ENCODE data around the gene COA1.
"Not testable (repeated sequence)": the region's sequence is repeated elsewhere in the genome, so short reads cannot be mapped to it uniquely, and the experiment has no call there.

COA1 gene

DNA sequence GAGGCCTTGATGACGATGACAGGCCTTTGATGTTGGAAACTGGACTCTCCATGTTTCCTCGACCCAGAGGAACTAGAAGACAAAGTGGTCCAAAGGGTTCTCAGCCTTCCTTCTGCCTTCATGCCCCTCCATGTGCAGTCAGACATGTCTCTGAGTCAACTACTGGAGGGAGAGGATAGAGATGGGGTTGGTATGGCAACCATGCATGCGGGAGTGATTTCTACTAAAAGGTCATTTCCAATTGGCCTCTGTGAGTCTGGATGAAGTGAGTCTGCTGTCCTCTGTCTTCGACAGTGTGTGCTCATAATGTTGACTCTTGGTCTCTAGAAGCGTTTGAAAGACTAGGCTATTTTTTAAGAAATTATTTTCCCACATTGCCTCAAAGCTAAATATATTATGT is 117.2 kb downstream of the COA1 start:
- Histone ChIP-seq H3K79me2 (no peaks in the 10 kb centered on the region), H3K9me3 (ENCODE audit: control insufficient read depth, low read length) (no peaks in the 10 kb centered on the region), H3K36me3 (ENCODE audit: control insufficient read depth, insufficient read depth, low read length) (no peaks in the 10 kb centered on the region), H3K4me3 (ENCODE audit: low read depth, low read length) (no peak overlapping the region), H3K4me2 (ENCODE audit: low read length) (no peak overlapping the region), H3K27me3 (ENCODE audit: control insufficient read depth, insufficient read depth, low read length) (no peaks in the 10 kb centered on the region), H3K27ac (no peak overlapping the region), H3K4me1 (no peaks in the 10 kb centered on the region), H3K9ac (no peak overlapping the region), H2AFZ (no peak overlapping the region)
- TF ChIP-seq, protein P1, sequence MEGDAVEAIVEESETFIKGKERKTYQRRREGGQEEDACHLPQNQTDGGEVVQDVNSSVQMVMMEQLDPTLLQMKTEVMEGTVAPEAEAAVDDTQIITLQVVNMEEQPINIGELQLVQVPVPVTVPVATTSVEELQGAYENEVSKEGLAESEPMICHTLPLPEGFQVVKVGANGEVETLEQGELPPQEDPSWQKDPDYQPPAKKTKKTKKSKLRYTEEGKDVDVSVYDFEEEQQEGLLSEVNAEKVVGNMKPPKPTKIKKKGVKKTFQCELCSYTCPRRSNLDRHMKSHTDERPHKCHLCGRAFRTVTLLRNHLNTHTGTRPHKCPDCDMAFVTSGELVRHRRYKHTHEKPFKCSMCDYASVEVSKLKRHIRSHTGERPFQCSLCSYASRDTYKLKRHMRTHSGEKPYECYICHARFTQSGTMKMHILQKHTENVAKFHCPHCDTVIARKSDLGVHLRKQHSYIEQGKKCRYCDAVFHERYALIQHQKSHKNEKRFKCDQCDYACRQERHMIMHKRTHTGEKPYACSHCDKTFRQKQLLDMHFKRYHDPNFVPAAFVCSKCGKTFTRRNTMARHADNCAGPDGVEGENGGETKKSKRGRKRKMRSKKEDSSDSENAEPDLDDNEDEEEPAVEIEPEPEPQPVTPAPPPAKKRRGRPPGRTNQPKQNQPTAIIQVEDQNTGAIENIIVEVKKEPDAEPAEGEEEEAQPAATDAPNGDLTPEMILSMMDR (IDR thresholded peaks at IDR 0.05) = no peak

DNA sequence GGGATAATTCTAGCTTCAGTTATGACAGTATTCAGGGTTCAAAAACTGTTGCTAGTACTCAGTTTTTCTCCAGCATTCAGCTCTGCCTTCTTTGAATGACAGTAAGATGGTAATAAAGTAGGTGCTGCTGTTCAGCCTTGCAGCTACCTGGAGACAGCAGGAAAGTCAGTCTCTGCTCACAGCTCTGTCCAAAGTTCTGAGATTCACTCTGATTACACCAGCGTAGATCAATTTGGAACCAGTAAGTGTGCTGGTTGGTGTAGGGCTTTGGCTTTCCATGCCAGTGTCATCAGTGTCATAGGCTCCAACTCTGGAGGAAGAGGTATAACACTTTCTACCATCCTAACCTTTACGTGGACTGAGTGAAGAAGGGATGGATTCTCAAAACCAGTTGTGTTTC is 120.2 kb downstream of the COA1 start:
- no peak overlapping the region for H3K4me3 ChIP-seq (ENCODE audit: low read depth, low read length)
- no peaks in the 10 kb centered on the region for H3K4me1 ChIP-seq
- no peaks in the 10 kb centered on the region for H3K9me3 ChIP-seq (ENCODE audit: control insufficient read depth, low read length)
- H3K4me2 ChIP-seq (ENCODE audit: low read length) = no peak overlapping the region
- no peaks in the 10 kb centered on the region for H3K79me2 ChIP-seq
- H3K27ac ChIP-seq = no peak overlapping the region
- H3K27me3 ChIP-seq (ENCODE audit: control insufficient read depth, insufficient read depth, low read length) = no peaks in the 10 kb centered on the region
- no peak overlapping the region for H3K9ac ChIP-seq
- no peaks in the 10 kb centered on the region for H3K36me3 ChIP-seq (ENCODE audit: control insufficient read depth, insufficient read depth, low read length)
- no peak overlapping the region for H2AFZ ChIP-seq
- TF ChIP-seq, protein P1 (IDR thresholded peaks at IDR 0.05) = no peak

DNA sequence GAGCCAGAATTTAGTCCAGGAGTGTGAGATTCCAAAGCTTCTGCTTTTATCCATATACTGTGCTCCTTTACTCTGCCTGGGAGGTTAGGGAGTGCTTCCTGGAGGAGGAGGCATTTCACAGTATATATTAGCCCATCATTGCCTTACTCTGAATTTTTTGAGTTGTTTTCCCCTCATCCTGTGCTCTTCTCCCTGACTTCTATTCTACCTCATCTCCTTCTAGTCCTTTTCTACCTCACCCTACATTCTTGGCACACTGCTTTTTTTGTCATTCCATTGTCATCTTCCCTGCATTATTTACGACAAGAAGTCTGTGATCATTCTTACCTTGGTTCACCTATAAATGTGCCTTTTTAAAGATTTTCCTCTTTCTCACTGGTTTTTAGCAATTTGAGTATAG is 125.1 kb downstream of the COA1 start:
- H3K9me3 ChIP-seq (ENCODE audit: control insufficient read depth, low read length) = no peaks in the 10 kb centered on the region
- H3K4me2 ChIP-seq (ENCODE audit: low read length) = no peak overlapping the region
- no peaks in the 10 kb centered on the region for H3K27me3 ChIP-seq (ENCODE audit: control insufficient read depth, insufficient read depth, low read length)
- no peak overlapping the region for H3K9ac ChIP-seq
- no peak overlapping the region for H2AFZ ChIP-seq
- H3K4me3 ChIP-seq (ENCODE audit: low read depth, low read length) = no peak overlapping the region
- peaks cover 3% of the 10 kb centered on the region for H3K4me1 ChIP-seq
- H3K79me2 ChIP-seq = no peaks in the 10 kb centered on the region
- no peaks in the 10 kb centered on the region for H3K36me3 ChIP-seq (ENCODE audit: control insufficient read depth, insufficient read depth, low read length)
- no peak overlapping the region for H3K27ac ChIP-seq
- TF ChIP-seq, protein P1 (IDR thresholded peaks at IDR 0.05) = no peak

DNA sequence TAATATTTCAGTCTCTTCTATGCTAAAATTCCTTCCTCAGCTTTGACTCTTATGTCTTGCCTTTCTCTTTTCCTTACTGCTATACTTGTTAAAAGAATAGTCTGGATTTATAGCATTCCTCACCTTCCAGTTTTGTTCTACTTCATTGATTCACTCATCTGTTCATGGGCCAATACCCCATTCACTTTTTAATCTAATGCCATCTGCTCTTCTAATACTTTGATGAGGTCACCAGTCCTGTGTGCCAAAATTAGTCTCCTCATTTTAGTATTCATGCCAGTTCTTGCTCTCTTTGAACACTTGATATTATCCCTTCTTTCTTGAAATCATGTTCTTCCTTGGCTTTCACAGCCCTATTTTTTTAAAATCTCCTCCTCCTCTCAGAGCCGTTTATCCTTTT is 127.1 kb downstream of the COA1 start:
- Histone ChIP-seq H3K36me3 (ENCODE audit: control insufficient read depth, insufficient read depth, low read length) (no peaks in the 10 kb centered on the region), H3K9me3 (ENCODE audit: control insufficient read depth, low read length) (no peaks in the 10 kb centered on the region), H3K27ac (no peak overlapping the region), H3K4me2 (ENCODE audit: low read length) (no peak overlapping the region), H3K4me3 (ENCODE audit: low read depth, low read length) (no peak overlapping the region), H3K9ac (no peak overlapping the region), H2AFZ (no peak overlapping the region), H3K79me2 (peaks cover 3% of the 10 kb centered on the region), H3K4me1 (peaks cover 3% of the 10 kb centered on the region), H3K27me3 (ENCODE audit: control insufficient read depth, insufficient read depth, low read length) (no peaks in the 10 kb centered on the region)
- TF ChIP-seq, protein P1 (IDR thresholded peaks at IDR 0.05) = no peak

DNA sequence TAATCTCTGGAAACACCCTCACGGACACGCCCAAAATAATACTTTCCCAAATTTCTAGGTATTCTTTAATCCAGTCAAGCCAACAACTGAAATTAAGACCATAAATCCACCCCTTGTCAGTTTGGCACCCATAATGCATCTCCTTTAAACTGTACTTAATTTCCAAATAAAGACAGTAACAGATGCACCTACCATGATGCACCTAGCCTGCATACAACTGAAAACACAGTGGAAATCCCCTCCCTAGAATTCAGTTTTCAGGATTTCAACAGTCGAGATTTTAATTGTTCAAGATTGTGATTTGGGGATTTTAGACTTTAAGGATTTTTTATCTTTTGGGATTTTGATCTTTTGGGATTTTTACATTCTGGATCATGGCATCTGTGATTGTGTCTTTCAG is 129.3 kb downstream of the COA1 start:
- no peaks in the 10 kb centered on the region for H3K9me3 ChIP-seq (ENCODE audit: control insufficient read depth, low read length)
- no peak overlapping the region for H3K4me3 ChIP-seq (ENCODE audit: low read depth, low read length)
- no peaks in the 10 kb centered on the region for H3K27me3 ChIP-seq (ENCODE audit: control insufficient read depth, insufficient read depth, low read length)
- no peaks in the 10 kb centered on the region for H3K36me3 ChIP-seq (ENCODE audit: control insufficient read depth, insufficient read depth, low read length)
- no peak overlapping the region for H3K27ac ChIP-seq
- no peak overlapping the region for H3K4me2 ChIP-seq (ENCODE audit: low read length)
- H3K9ac ChIP-seq = no peak overlapping the region
- no peak overlapping the region for H2AFZ ChIP-seq
- TF ChIP-seq, protein P1 (IDR thresholded peaks at IDR 0.05) = no peak
- H3K4me1 ChIP-seq = peaks cover 3% of the 10 kb centered on the region
- H3K79me2 ChIP-seq = peaks cover 3% of the 10 kb centered on the region

DNA sequence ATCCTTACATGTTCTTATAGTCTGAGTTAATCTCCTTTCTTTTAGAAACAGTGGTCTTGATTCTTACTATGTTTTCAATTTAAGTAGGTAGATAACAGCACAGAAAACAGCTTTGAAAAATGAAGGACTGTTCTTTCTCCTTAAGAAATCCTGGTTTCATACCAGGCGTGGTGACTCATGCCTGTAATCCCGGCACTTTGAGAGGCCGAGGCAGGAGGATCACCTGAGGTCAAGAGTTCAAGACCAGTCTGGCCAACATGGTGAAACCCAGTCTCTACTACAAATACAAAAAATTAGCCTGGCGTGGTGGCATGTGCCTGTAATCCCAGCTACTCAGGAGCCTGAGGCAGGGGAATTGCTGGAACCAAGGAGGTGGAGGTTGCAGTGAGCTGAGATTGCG is 132.9 kb downstream of the COA1 start:
- not testable (repeated sequence) for H3K36me3 ChIP-seq (ENCODE audit: control insufficient read depth, insufficient read depth, low read length); H3K9ac ChIP-seq; H3K4me2 ChIP-seq (ENCODE audit: low read length); H3K27me3 ChIP-seq (ENCODE audit: control insufficient read depth, insufficient read depth, low read length); H3K4me3 ChIP-seq (ENCODE audit: low read depth, low read length); H3K9me3 ChIP-seq (ENCODE audit: control insufficient read depth, low read length); H3K27ac ChIP-seq; H3K4me1 ChIP-seq; H2AFZ ChIP-seq
- H3K79me2 ChIP-seq = peaks cover 20% of the 10 kb centered on the region

Measured in parathyroid adenoma (tissue), 2 donors.